A673 (cell line): ENCODE measurements around the gene EHBP1L1. TPM values are rescaled to one million over a fixed set of nuclear protein-coding genes. Genes with fewer than 3 reads are reported as not detected.

ENCODE experiments used
- BruUV-seq: library from RNA; stranded (reverse); fragments of 400-500 nt; replicated peaks from 2 replicates; lab custom pipeline; 2021; lab: Mats Ljungman, UMichigan
- CTCF ChIA-PET: fragments of 300-600 bp; sonication (Branson Sonifier 250); formaldehyde crosslinking; loops from one replicate; lab custom pipeline; 2022; ENCODE audit warnings: antibody characterized with exemption; lab: Charles Lee
- POLR2A ChIA-PET: fragments of 300-600 bp; sonication (Branson Sonifier 250); formaldehyde crosslinking; loops from one replicate; lab custom pipeline; 2022; ENCODE audit warnings: antibody characterized with exemption; ENCODE audit not compliant: low non-redundant PET; lab: Charles Lee
- DNase-seq: peaks from one replicate; pipeline ENCODE4 v3.0.0-alpha.2; 2015; ENCODE audit warnings: low spot score
- H3K27ac ChIP-seq: fragments of 200-600 bp; sonication (generic); 2 replicates; pipeline ENCODE4 v1.5.1; 2016; ENCODE audit warnings: mixed run types, low read depth, mild to moderate bottlenecking, mixed read lengths, antibody characterized with exemption, low read length; ENCODE audit not compliant: poor library complexity, severe bottlenecking
- H3K27me3 ChIP-seq: fragments of 200-600 bp; sonication (generic); replicated peaks from 2 replicates; pipeline ENCODE4 v1.6.1; 2017; ENCODE audit warnings: mixed run types, low read depth, mild to moderate bottlenecking, mixed read lengths, antibody characterized with exemption, low read length; ENCODE audit not compliant: insufficient read depth, poor library complexity
- H3K36me3 ChIP-seq: fragments of 200-600 bp; sonication (generic); 2 replicates; pipeline ENCODE4 v1.6.1; 2016; ENCODE audit warnings: mixed run types, mild to moderate bottlenecking, mixed read lengths, antibody characterized with exemption, low read length; ENCODE audit not compliant: insufficient read depth, poor library complexity, severe bottlenecking
- H3K4me1 ChIP-seq: fragments of 200-600 bp; sonication (generic); 2 replicates; pipeline ENCODE4 v1.6.1; 2017; ENCODE audit warnings: mixed run types, mild to moderate bottlenecking, mixed read lengths, antibody characterized with exemption, low read length; ENCODE audit not compliant: insufficient read depth, poor library complexity, severe bottlenecking
- H3K4me3 ChIP-seq: fragments of 200-600 bp; sonication (generic); 2 replicates; pipeline ENCODE4 v1.5.1; 2016; ENCODE audit warnings: low read depth, mixed run types, mild to moderate bottlenecking, mixed read lengths, low read length; ENCODE audit not compliant: poor library complexity, severe bottlenecking
- H3K9me3 ChIP-seq: fragments of 200-600 bp; sonication (generic); 2 replicates; pipeline ENCODE4 v1.6.1; 2016; ENCODE audit warnings: mixed run types, low read depth, mild to moderate bottlenecking, mixed read lengths, antibody characterized with exemption, low read length; ENCODE audit not compliant: poor library complexity, severe bottlenecking
- CTCF ChIP-seq: fragments of 300-800, 200-600 bp; sonication (generic); conservative IDR thresholded peaks from 2 replicates; pipeline ENCODE4 v1.5.1; 2017; ENCODE audit warnings: low read depth, mild to moderate bottlenecking, antibody characterized with exemption, low read length, moderate library complexity, mixed read lengths
- EZH2 ChIP-seq: fragments of 200-600 bp; sonication (generic); IDR thresholded peaks from 2 replicates; pipeline ENCODE4 v1.6.1; 2017; ENCODE audit warnings: borderline replicate concordance, low read depth, mild to moderate bottlenecking, mixed read lengths, antibody characterized with exemption, low read length; ENCODE audit not compliant: poor library complexity, severe bottlenecking
- intact Hi-C: fragments of 100-400 bp; cut with micrococcal nuclease; formaldehyde crosslinking; loops from one replicate; pipeline ENCODE4 v1.10.0; 2022; ENCODE audit not compliant: unreplicated experiment
- total RNA-seq: library from RNA; stranded (reverse); gene quantifications from 2 replicates; pipeline ENCODE4 v1.2.3, GENCODE V29; 2021

The EHBP1L1 gene
- total RNA-seq, 1 experiment from 2014 or later, result 29.5 TPM

- DNase-seq, result peak; percentile 66
- ChIA-PET POLR2A (no interaction called here), CTCF (no interaction called here)
- H3K27ac ChIP-seq, result no peak overlapping the region
- H3K9me3 ChIP-seq, result no peaks in the 10 kb centered on the region
- no peak for TF ChIP-seq EZH2
- TF ChIP-seq CTCF, result peak; percentile 73
- no peak overlapping the region for H3K4me3 ChIP-seq
- intact Hi-C loops, result no loop called here
- H3K27me3 ChIP-seq, result no peaks in the 10 kb centered on the region
- BruUV-seq, result no TSS peak
- peaks cover 13% of the 10 kb centered on the region for H3K4me1 ChIP-seq
- peaks cover 11% of the 10 kb centered on the region for H3K36me3 ChIP-seq
Observed at GRCh38 chr11:65551572-65552387, 24.1 kb upstream of the EHBP1L1 start.

GRCh38 chr11:65552388-65552951, 23.4 kb upstream of the EHBP1L1 start:
- Histone ChIP-seq H3K36me3 (peaks cover 10% of the 10 kb centered on the region), H3K4me3 (no peak overlapping the region), H3K27me3 (no peaks in the 10 kb centered on the region), H3K4me1 (peaks cover 14% of the 10 kb centered on the region), H3K9me3 (no peaks in the 10 kb centered on the region), H3K27ac (no peak overlapping the region)
- no peak for DNase-seq
- POLR2A ChIA-PET, result no interaction called here
- BruUV-seq, result no TSS peak
- intact Hi-C loops, result no loop called here
- CTCF ChIA-PET, result no interaction called here
- TF ChIP-seq EZH2, result no peak
- TF ChIP-seq CTCF, result no peak

- Histone ChIP-seq H3K9me3 (no peaks in the 10 kb centered on the region), H3K27me3 (no peaks in the 10 kb centered on the region), H3K4me3 (no peak overlapping the region), H3K4me1 (peaks cover 14% of the 10 kb centered on the region), H3K36me3 (peaks cover 9% of the 10 kb centered on the region), H3K27ac (peak overlapping the region; percentile 25)
- BruUV-seq, result no TSS peak
- intact Hi-C loops, result no loop called here
- ChIA-PET POLR2A (interaction anchor here (0.6 kb wide), 1 partner anchor 24 kb away, joined by 3 read pairs; no protein-coding TSS in a partner anchor), CTCF (no interaction called here)
- DNase-seq, result peak; percentile 73
- TF ChIP-seq EZH2 (no peak), CTCF (no peak)
Observed at GRCh38 chr11:65553301-65554001, 22.4 kb upstream of the EHBP1L1 start.
